Measurements from ENCODE around the gene CHN2. TPM values are rescaled to one million over a fixed set of nuclear protein-coding genes. Genes with fewer than 3 reads are reported as not detected.

The CHN2 gene
- total RNA-seq, 1 donor from 2014 or later: 11.0 TPM

GRCh38 chr7:29332042-29332811, 137.7 kb downstream of the CHN2 start:
- no peak for DNase-seq (ENCODE audit: low spot score)

DNA sequence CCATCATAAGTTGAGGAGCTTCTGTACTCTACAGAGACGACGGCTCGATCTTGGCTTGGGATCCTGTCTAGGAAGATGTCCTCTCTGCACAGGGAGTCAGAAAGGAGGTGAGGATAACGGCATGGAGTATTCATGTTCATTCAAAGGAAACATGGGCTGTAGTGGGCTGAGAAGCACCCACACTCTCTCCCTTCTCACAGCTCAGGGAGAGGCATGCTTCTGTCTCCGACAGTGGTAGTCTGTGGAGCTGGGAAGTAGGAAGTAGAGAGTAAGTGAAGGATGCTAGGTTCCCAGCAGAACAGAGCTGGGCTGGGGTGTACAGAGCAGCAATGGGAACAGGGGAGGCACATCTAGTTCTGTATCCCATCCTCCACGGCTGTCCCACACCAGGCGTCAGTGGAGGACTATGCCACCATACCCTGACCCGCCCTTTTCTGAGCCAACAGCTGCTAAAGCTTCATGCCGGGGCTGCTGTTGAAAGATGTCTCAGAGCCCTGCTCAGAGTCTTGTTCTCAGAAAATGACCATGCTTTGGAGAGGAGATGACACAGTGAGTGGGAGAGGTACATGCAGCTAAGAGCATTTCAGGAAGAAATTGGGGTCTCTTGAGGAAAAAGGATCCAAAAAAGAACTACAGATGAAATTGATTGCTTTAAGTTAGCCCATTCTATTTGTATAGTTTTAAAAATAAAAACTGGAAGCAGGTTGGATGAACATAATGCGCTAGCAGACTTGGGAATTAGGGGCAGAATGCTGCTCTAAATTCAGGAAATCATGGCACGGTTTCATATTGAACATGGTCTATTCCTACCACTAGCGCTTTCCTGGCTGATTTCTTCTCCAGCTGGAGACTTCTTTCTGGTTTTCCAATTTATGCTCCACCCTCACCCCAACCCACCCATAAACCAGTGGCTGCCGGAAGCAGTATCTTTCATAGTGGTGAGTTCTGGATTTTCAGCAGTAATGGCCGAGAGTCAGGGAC, 138.6 kb downstream of the CHN2 start:
- DNase-seq (ENCODE audit: low spot score): no peak

DNA sequence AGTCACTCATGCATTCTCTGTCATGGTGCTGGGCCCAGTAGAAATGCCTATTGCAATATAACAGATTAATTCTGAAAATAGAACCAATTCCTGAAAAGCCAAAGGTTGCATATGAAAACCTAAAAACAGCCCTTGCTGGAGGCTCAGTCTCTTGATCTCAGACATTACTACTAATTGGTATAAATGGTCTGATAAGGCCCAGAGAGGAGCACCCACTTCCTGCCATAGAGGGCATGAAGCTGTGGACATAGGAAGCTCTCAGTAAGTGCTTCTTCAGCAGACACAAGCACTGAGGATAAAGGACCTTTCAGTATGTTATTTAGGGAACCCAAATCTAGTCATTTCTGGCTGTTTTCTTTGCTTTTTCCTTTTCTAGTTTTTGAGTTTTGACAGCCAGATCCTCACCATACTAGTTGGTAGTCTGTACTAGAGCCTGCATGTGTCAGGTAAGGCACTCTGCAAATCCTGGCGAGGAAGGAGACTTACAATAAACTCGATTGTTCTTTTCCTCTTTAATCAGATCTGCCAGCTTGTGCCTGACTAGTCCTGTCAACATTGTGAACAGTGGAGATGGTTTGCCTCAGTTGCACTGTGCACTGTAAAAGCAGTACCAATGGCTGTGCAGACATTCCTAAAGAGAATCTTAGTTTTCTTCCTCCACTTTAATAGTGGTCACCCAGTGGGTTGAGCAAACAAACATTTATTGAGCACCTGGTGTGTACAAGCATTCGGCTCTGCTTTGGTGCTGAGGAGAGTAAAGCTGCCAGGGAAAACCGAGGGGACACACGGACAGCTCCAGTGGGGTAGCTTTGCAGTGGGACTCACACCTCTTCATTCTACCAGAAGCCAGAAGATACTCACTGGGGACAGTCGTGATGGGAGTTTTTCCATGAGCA, 140.9 kb downstream of the CHN2 start:
- DNase-seq (ENCODE audit: low spot score): no peak

DNA sequence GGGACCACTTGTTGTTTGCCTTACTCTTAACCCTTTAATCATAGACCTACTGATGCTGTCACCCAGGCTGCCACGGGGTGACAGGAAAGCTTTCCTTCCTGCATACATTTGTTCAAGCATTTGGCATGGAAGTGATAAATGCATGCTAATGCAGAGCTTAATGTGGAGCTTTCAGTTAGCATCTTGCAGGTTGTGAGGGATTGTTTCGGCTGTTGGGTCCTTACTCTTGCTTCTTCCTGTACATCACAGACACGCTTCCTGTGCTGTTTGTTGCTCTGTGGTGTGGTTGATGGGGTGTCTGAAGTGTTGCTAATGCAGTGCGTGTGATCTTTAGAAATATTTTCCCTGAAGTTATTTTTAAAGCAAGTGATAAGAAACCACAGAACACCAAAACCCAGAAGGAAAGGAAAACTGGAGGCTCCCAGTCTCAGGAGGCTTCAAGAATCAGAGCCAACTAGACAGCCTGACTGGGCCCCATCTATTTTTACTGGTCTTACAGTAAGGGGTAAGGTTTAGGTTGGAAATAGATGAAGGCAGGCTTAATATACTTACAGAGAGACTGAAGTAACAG, 143.1 kb downstream of the CHN2 start:
- DNase-seq (ENCODE audit: low spot score): no peak

- no peak for DNase-seq (ENCODE audit: low spot score)
These were observed 146.1 kb downstream of the CHN2 start for GRCh38 chr7:29340696-29341095.

DNA sequence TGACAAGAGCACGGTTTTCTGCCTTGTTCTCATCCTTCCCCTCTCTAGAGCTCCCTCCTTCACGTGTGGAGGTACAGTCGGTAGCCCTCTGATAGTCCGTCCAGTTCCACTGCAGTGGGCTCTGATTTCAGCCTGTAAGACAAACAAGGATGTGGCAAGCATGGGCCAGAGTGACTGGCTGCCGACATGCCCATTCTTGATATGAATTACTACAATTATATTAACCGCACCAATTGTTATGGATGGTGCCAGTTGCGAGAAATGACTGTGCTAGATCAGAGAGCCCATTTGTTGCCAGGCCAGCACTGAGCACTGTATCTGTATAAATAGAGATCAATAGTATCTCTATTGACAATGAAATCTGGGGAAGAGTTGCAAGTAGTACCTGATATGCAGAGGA, 146.6 kb downstream of the CHN2 start:
- DNase-seq (ENCODE audit: low spot score): no peak

GRCh38 chr7:29342761-29343160, 148.2 kb downstream of the CHN2 start:
- no peak for DNase-seq (ENCODE audit: low spot score)

GRCh38 chr7:29343399-29343798, 148.8 kb downstream of the CHN2 start:
- no peak for DNase-seq (ENCODE audit: low spot score)

GRCh38 chr7:29344334-29344978, 149.9 kb downstream of the CHN2 start:
- no peak for DNase-seq (ENCODE audit: low spot score)

DNA sequence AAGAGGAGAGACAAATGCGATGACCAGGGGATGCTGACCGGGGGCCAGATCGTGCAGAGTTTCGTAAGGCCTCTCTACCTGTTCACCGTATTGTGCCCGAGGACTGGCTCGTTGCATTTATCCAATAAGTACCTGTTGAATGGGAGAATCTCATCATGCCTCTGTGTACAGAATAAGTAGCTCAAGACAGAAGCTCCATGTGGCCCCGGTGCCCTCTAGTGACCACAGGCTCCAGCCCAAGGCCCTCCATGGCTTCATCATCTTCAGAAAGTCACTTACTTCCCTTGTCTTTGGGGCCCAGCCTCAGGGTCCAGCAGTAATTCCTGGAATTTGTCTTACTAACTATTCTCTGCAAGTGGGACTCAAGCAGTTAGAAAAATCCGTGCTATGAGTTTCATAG, 151.0 kb downstream of the CHN2 start:
- DNase-seq (ENCODE audit: low spot score): no peak

DNA sequence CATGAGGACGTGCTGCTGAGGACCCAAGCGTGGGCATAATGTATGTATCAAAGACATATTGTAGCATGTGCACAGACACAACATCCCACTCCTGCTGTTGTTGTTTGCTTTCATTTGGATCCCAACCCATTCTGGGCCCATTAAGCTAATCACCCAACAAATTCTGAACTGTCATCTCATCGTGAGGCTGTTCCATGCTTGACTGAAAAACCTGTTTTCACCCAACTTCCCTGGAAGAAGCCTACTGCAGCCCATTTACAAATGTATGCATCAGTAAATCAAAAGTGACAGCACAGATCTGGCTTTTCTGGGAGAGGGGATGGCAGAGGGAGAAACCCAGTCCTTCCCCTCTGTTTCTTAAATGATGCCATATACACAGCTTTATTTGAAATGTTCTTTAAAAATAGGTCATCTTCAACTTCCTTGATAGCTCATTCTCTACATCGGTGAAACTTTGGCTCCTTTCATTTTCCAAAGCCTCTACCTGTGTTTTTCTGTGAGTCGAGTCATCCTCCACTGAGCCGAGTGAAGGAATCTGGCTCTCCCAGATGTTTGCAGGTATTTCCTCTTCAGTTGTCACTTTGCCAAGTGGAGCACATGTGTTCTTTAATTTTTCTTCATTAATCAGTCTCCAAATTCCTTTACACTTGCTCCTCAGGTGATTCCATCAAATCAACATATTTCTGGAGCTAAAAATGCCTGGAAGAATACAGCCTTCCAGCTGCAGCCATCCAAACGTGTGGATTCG, 151.8 kb downstream of the CHN2 start:
- DNase-seq (ENCODE audit: low spot score): no peak

DNA sequence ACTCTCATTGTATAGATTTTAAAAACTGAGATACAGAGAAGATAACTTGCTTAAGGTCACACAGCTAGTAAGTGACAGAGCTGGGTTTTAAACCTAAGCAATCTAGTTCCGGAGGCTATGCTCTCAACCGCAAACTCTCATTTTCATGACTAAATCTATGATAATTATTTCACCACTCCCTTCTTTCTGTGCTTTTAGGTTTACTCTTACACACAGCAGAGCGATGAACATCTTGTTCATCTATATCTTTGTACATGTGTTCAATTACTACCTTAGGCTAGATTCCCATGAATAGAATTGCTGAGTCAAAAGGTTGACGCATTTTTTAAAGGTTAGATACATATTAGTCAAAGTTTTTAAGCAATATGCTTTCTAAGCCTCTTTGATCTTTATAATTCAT, 154.8 kb downstream of the CHN2 start:
- DNase-seq (ENCODE audit: low spot score): no peak

DNA sequence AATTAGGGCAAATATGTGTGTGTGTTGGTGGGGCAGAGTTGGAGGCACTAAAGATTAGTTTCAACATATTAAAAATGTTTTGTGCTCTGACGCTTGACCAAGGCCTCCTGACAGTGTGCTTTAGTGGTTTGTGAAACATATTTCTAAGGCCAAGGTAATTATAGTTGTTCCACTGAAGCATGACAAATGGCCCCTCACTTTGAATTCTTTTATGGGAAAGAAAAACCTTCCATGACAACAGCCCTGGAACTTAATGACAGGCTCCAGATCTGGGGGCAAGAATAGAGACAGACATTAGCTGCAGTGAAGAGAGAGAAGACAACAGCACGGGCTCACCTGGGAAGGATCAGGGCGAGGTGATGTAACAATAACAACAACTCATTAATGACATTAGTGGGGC, 155.8 kb downstream of the CHN2 start:
- no peak for DNase-seq (ENCODE audit: low spot score)

DNA sequence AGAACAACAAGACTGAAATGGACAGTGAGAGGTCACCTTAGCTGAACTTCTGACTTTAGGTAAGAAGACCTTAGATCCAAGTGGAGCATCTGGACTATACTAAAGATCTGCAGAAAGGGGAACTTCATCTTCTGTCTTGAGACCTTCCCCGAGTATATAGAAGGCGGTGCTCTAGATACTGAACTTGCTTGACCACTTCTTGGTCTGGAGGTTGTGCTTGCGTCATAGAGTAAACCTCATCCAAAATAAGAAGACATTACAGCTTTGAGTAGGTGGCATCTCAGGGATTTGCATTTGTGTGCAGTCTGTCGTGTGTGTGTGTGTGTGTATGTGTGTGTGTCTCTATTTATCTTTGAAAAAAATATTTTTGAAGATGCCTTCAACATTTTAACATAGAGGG, 157.5 kb downstream of the CHN2 start:
- no peak for DNase-seq (ENCODE audit: low spot score)

- no peak for DNase-seq (ENCODE audit: low spot score)
These were observed 159.2 kb downstream of the CHN2 start for GRCh38 chr7:29353810-29354209.

DNA sequence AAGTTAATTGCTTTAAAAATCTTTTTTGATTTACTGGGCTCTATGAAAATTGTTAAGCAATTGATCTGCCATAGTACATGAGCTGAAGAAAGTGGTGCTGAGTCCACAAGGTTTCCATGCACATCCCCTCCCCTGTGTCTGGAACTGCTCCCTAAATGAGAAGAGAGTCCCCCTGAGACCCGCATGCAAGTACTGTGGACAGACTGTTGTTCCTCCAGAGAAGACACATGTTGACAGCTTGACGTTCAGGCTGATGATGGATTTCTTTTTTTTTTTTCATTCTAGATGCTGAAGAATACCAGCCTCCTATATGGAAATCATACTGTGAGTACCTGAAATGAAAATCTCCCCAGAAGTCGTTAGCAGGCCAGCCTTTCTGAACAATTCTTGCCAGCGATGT, 159.8 kb downstream of the CHN2 start:
- DNase-seq (ENCODE audit: low spot score): no peak

DNA sequence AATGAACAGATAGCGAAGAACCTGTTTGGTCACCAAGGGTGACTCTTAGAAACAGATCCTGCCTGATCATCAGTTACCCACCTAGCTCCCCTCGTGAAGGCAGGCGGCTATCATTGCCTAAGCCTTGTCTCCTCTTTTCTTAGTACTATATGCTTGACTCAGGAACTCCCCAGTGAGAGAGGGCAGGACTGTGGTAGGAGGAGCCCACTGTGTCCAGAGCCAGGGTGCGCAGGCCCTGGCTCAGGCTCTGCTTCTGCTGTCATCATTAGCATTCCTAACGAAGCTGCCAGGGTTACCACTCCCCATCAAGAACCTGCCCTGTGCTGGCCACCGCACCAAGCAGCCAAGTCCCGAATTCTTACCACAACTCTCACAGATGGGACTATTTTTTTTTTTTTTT, 160.8 kb downstream of the CHN2 start:
- no peak for DNase-seq (ENCODE audit: low spot score)

- no peak for DNase-seq (ENCODE audit: low spot score)
These were observed 162.1 kb downstream of the CHN2 start for GRCh38 chr7:29356631-29357030.

- no peak for DNase-seq (ENCODE audit: low spot score)
These were observed 165.0 kb downstream of the CHN2 start for GRCh38 chr7:29359482-29360093.
